Muscle layer of duodenum (tissue), 2 donors: ENCODE measurements around the gene TMPRSS12.
"Not testable (repeated sequence)": the region's sequence is repeated elsewhere in the genome, so short reads cannot be mapped to it uniquely, and the experiment has no call there.

Source experiments
- H3K27ac ChIP-seq: one replicate; pipeline ENCODE4 v1.7.0; 2013; ENCODE audit warnings: mild to moderate bottlenecking, low read length
- H3K27me3 ChIP-seq: one replicate; pipeline ENCODE4 v1.7.0; 2013; ENCODE audit warnings: low read depth, mild to moderate bottlenecking, control low read depth, low read length
- H3K36me3 ChIP-seq, 2 donors: one replicate each; pipeline ENCODE4 v1.7.0; 2013; ENCODE audit warnings: low read length in 2 of 2, control low read depth in 1 of 2, mild to moderate bottlenecking in 1 of 2; ENCODE audit not compliant: insufficient read depth in 2 of 2, control insufficient read depth in 1 of 2
- H3K4me1 ChIP-seq, 2 donors: one replicate each; pipeline ENCODE4 v1.7.0; 2013; ENCODE audit warnings: low read length in 2 of 2, mild to moderate bottlenecking in 2 of 2, control low read depth in 1 of 2, moderate library complexity in 1 of 2; ENCODE audit not compliant: insufficient read depth in 2 of 2, control insufficient read depth in 1 of 2
- H3K4me3 ChIP-seq, 2 donors: one replicate each; pipeline ENCODE4 v1.7.0; 2013; ENCODE audit warnings: low read length in 2 of 2, low read depth in 1 of 2, mild to moderate bottlenecking in 1 of 2
- H3K9me3 ChIP-seq, 2 donors: one replicate each; pipeline ENCODE4 v1.7.0; 2013; ENCODE audit warnings: low read length in 2 of 2, control low read depth in 1 of 2, mild to moderate bottlenecking in 1 of 2; ENCODE audit not compliant: control insufficient read depth in 1 of 2
- donor health status: healthy.

The TMPRSS12 gene

DNA sequence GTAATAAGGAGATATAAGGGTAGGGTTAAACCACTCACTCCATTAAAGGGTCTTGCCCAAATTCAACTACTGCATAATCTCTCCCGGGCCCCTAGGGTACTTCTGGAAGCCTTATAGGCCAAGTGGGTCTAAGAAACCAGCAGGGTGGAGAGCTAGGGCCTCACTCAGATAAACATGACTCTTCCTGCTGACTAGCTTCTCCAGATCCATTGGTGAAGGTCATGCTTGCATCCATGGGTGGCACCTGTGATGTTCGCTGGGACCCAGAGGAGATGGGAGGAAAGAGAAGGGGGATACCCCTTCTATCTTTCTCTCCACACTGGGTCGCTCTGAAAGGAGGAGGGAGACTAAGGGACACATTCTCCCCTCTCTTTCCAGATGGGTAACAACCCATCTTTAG lies 73.6 kb downstream of the TMPRSS12 start:
- H3K27me3 ChIP-seq: no peaks in the 10 kb centered on the region
- H3K4me1 ChIP-seq: peaks cover 0 to 4% of the 10 kb centered on the region in 2 donors
- H3K36me3 ChIP-seq: no peaks in the 10 kb centered on the region
- no peak overlapping the region for H3K27ac ChIP-seq
- H3K9me3 ChIP-seq: peaks cover 11 to 37% of the 10 kb centered on the region in 2 donors
- peak overlapping the region in 1 of 2 donors; percentile 27 for H3K4me3 ChIP-seq

DNA sequence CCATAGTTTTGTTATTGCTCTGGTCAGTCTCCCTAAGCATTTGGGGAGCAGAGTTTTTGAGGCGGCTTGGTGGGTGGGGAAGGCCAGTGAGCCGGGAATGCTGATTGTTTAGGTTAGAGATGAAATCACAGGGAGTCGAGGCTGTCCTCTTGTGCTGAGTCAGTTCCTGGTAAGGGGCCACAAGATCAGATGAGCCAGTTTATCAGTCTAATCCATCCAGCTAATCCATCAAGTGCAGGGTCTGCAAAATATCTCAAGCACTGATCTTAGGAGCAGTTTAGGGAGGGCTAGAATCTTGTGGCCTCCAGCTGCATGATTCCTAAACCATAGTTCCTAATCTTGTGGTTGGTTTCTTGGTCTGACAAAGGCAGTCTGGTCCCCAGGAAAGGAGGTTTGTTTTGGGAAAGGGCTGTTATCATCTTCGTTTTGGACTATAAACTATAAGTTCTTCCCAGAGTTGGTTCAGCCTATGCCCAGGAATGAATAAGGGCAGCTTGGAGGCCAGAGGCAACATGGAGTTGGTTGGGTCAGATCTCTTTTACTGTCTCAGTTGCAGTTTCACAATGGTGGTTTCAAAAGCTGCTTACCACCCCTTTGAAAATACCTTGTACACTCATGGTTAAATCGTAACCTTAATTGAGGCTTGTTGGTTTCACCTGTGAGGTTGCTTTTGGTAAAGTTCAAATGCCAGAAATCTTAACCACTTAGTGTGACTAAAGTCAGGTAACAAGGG lies 76.0 kb downstream of the TMPRSS12 start:
- Histone ChIP-seq H3K4me1 (peaks cover 0 to 13% of the 10 kb centered on the region in 2 donors), H3K27ac (no peak overlapping the region), H3K36me3 (no peaks in the 10 kb centered on the region), H3K4me3 (no peak overlapping the region), H3K27me3 (no peaks in the 10 kb centered on the region), H3K9me3 (peaks cover 11 to 21% of the 10 kb centered on the region in 2 donors)

DNA sequence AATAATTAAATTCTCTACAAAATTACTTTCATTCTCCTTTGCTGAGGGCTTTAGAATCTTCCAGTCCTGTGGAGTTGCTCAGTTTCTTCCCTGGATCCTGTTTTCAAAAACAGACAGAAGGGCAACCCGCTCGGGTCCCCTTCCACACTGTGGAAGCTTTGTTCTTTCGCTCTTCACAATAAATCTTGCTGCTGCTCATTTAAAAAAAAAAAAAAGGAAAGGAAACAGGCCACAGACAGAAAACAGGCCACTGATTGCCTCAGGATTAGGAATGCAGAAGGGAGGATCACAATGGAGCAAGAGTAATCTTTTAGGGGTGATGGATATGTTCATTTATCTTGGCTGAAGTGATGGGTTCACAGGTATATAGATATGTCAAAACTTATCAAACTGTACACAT lies 80.1 kb downstream of the TMPRSS12 start:
- H3K4me3 ChIP-seq: peak overlapping the region; percentile 14 to 30
- no peaks in the 10 kb centered on the region for H3K27me3 ChIP-seq
- no peaks in the 10 kb centered on the region for H3K9me3 ChIP-seq
- peaks cover 0 to 17% of the 10 kb centered on the region in 2 donors for H3K4me1 ChIP-seq
- H3K36me3 ChIP-seq: no peaks in the 10 kb centered on the region
- H3K27ac ChIP-seq: peak overlapping the region; percentile 76

DNA sequence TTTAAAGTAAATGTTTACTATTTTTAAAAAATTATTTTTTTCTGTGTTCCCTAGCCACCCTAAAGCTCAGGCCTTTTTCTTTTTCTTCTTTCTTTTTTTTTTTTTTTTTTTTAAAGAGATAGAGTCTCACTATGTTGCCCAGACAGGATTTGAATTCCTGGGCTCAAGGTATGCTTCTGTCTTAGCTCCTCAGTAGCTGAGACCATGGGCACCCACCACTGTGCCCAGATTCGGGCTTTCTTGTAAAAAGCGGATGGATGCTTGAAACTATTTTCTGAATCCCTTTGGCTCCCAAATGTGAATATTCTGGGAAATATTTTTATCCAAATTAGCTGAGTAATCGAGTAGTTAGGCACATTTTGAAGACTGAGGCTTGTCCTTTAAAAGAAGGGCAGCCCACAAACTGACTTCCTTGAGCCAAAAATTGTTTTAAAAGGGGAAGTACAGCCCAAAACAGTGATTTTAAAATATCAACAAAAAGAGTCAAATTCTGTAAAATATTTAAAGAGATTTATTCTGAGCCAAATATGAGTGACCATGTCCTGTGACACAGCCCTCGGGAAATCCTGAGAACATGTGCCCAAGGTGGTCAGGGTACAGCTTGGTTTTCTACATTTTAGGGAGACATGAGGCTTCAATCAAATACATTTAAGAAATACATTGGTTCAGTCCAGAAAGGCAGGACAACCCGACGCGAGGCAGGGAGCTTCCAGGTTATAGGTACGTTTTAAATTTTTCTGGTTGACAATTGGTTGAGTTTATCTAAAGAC lies 80.8 kb downstream of the TMPRSS12 start:
- H3K9me3 ChIP-seq: no peaks in the 10 kb centered on the region
- peak overlapping the region; percentile 92 for H3K27ac ChIP-seq
- no peaks in the 10 kb centered on the region for H3K27me3 ChIP-seq
- H3K36me3 ChIP-seq: no peaks in the 10 kb centered on the region
- H3K4me3 ChIP-seq: peak overlapping the region; percentile 47 to 81
- H3K4me1 ChIP-seq: peaks cover 0 to 24% of the 10 kb centered on the region in 2 donors

DNA sequence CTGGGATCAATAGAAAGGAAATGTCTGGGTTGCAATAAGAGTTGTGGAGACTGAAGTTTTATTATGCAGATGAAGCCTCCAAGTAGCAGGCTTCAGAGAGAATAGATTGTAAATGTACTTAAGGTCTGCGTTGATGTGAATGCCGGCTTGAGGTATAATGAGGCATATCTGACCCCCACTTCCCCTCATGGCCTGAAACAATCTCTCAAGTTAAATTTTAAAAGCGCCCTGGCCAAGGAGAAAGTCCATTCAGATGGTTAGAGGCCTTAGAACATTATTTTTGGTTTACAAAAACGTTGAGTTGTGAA lies 81.4 kb downstream of the TMPRSS12 start:
- Histone ChIP-seq H3K36me3 (no peaks in the 10 kb centered on the region), H3K4me3 (peak overlapping the region; percentile 47 to 81), H3K27me3 (no peaks in the 10 kb centered on the region), H3K27ac (peak overlapping the region; percentile 92), H3K9me3 (no peaks in the 10 kb centered on the region), H3K4me1 (peaks cover 0 to 29% of the 10 kb centered on the region in 2 donors)

DNA sequence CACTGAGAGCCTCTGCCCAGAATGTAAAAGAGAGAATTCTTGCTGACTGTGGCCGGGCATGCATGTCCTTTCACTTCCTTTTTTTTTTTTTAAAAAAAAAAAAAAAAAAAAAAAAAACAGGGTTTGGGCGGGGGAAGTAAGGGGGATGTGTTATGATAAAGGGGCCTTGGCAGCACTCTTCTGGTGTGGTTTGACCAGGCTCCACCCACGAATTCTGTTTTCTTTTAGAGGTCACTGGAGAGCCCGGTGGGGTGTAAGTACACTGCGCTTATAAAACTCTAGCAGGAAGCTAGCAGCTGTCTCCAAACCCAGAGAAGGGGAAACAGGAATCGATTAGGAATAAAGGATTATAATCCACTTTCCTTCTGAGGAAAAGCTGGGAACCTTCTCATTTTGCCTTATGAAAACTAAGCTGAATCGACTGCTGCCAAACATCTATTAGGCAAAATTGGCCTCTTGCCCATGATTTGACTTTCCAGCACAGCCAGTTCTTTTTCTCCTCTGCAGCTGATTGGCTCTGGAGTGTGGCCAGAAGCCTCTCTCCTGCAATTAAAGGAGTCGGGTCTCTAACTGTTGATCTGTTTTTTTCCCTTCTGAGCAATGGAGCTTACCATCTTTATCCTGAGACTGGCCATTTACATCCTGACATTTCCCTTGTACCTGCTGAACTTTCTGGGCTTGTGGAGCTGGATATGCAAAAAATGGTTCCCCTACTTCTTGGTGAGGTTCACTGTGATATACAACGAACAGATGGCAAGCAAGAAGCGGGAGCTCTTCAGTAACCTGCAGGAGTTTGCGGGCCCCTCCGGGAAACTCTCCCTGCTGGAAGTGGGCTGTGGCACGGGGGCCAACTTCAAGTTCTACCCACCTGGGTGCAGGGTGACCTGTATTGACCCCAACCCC lies 82.0 kb downstream of the TMPRSS12 start:
- peak overlapping the region; percentile 81 to 98 for H3K4me3 ChIP-seq
- no peaks in the 10 kb centered on the region for H3K27me3 ChIP-seq
- no peaks in the 10 kb centered on the region for H3K9me3 ChIP-seq
- H3K4me1 ChIP-seq: peaks cover 5 to 35% of the 10 kb centered on the region in 2 donors
- H3K36me3 ChIP-seq: no peaks in the 10 kb centered on the region
- H3K27ac ChIP-seq: peak overlapping the region; percentile 92

DNA sequence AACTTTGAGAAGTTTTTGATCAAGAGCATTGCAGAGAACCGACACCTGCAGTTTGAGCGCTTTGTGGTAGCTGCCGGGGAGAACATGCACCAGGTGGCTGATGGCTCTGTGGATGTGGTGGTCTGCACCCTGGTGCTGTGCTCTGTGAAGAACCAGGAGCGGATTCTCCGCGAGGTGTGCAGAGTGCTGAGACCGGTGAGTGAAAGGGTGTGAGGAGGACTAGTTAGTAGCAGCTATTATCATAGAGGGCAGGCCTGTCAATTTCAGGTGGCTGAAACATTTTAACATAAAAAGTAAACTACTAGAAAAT lies 82.6 kb downstream of the TMPRSS12 start:
- Histone ChIP-seq H3K36me3 (no peaks in the 10 kb centered on the region), H3K4me3 (peak overlapping the region; percentile 81 to 98), H3K4me1 (peaks cover 5 to 38% of the 10 kb centered on the region in 2 donors), H3K9me3 (no peaks in the 10 kb centered on the region), H3K27me3 (no peaks in the 10 kb centered on the region), H3K27ac (peak overlapping the region; percentile 83)

DNA sequence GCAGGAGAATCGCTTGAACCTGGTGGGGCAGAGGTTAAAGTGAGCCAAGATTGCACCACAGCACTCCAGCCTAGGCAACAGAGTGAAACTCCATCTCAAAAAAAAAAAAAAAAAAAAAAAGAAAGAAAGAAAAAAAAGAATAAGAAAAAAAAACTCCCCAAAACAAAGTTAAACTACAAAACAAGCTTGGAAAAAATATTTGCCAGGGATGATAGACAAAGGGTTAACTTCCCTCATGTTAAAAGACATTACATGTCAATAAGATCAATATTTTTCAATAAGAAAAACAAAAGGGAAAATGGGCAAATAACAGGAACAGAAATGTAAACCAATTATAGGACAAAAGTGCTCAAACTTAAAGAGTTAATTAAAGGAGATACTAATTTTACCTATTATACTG lies 83.2 kb downstream of the TMPRSS12 start:
- Histone ChIP-seq H3K27me3 (no peaks in the 10 kb centered on the region), H3K27ac (peak overlapping the region; percentile 83), H3K9me3 (no peaks in the 10 kb centered on the region), H3K4me3 (peak overlapping the region; percentile 81 to 98), H3K4me1 (peaks cover 5 to 39% of the 10 kb centered on the region in 2 donors), H3K36me3 (peaks cover 0 to 5% of the 10 kb centered on the region in 2 donors)

DNA sequence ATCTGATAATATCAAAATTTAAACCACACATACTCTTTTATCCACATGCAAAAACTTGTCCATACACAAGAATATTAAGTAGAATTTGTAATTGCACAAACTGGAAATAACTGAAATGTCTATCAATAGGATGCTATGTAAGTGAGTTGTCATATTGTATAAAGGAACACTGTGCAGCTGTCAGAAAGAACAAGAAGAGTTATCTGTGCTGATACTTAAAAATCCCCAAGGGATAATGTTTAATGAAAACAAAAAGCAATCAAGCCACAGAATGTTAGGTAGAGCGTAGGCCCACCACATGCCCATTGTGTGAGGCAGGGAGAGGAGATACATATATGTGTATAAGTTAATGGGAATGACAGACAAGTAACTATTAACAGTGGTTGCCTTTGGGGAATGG lies 83.7 kb downstream of the TMPRSS12 start:
- Histone ChIP-seq H3K27me3 (no peaks in the 10 kb centered on the region), H3K36me3 (peaks cover 0 to 9% of the 10 kb centered on the region in 2 donors), H3K27ac (peak overlapping the region; percentile 78), H3K4me3 (peak overlapping the region; percentile 81 to 98), H3K4me1 (peaks cover 5 to 40% of the 10 kb centered on the region in 2 donors), H3K9me3 (no peaks in the 10 kb centered on the region)

DNA sequence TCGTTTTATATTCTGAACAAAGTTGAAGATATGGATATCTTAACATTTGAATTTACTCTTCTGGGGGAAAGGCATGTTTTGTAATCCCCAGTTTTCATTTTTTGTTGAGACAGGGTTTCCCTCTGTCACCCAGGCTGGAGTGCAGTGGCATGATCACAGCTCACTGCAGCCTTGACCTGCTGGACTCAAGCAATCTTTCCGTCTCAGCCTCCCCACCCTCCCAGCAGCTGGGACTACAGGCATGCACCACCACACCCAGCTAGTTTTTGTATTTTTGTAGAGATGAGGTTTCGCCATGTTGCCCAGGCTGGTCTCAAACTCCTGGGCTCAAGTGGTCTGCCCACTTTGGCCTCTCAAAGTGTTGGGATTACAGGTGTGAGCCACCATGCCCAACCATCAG lies 84.2 kb downstream of the TMPRSS12 start:
- not testable (repeated sequence) for H3K36me3 ChIP-seq, H3K27me3 ChIP-seq, H3K9me3 ChIP-seq
- Histone ChIP-seq H3K27ac (peak overlapping the region; percentile 78), H3K4me3 (peak overlapping the region; percentile 81 to 98), H3K4me1 (peaks cover 5 to 39% of the 10 kb centered on the region in 2 donors)

DNA sequence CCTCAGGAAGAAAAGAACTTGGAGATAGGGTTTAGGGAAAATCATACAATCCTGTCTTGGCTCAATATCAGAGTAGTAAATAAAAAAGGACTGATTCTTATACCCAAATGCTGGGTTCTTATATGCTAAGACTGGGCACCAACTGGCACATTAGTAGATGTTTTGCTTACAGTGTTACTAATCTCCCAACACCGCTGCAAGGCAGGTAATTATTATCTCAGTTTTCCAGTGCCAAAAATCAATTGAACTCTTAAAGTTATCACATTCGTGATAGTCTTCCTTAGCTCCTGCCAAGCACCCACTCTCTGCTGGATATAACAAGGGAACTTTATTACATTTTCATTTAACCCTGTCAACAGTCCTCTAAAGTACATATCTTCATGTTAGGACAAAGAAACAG lies 84.6 kb downstream of the TMPRSS12 start:
- Histone ChIP-seq H3K27me3 (no peaks in the 10 kb centered on the region), H3K36me3 (peaks cover 0 to 9% of the 10 kb centered on the region in 2 donors), H3K4me3 (peak overlapping the region; percentile 81 to 98), H3K27ac (peak overlapping the region; percentile 78), H3K9me3 (no peaks in the 10 kb centered on the region), H3K4me1 (peaks cover 5 to 35% of the 10 kb centered on the region in 2 donors)
